Measurements from ENCODE around the gene CCDC172. TPM values are rescaled to one million over a fixed set of nuclear protein-coding genes. Genes with fewer than 3 reads are reported as not detected.

CCDC172 gene
- total RNA-seq, 1 experiment from 2014 or later = not detected

DNA sequence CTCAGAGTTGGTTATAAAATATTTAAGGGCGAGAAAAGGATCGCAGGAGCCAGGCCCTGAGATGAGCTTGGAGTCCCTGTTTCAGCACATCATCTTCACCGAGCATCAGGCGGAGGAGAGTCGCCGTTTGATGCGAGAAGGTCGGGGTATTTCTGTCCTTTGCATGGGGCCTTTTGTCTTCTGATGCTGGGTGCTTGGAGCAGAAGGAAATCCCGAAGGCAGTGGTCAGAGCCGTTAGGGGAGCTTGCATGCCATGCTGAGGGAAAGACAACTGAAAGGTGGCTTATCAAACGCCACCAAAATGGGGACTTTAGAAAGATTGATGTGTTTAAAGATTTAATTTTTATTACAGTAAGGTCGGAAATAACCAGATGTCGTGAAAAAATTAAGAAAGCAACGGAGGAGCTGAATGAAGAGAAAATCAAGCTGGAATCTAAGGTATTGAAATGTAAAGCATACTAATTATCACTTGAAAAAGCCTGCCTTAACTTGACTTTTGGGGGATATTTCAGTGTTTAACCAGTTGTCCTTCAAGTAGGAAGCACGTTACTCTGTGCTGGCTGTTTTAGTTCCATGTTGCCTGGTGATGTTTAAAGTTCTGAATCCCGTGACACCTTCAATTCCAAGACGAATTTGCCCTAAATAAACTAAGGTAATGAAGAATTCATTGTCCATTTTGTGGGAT, 845 bp downstream of the CCDC172 start:
- H3K9me2 ChIP-seq (ENCODE audit: insufficient read depth) = no peaks in the 10 kb centered on the region
- no peaks in the 10 kb centered on the region for H3K79me2 ChIP-seq (ENCODE audit: low read depth)
- no peaks in the 10 kb centered on the region for H4K20me1 ChIP-seq (ENCODE audit: insufficient read depth)
- no peaks in the 10 kb centered on the region for H3K36me3 ChIP-seq (ENCODE audit: low read depth)
- TF ChIP-seq EZH2 (IDR thresholded peaks at IDR 0.05; ENCODE audit: low read depth) (no peak), CTCF (conservative IDR thresholded peaks at IDR 0.05) (no peak)
- no peaks in the 10 kb centered on the region for H3K4me1 ChIP-seq (replicated peaks; ENCODE audit: insufficient read depth)
- no peak overlapping the region for H3K27ac ChIP-seq
- 0 out of 2 replicates have a peak, but pooled peaks cover 7% of the 10 kb centered on the region for H3K27me3 ChIP-seq (ENCODE audit: insufficient read depth, low read depth)
- H3K9me3 ChIP-seq (ENCODE audit: insufficient read depth, low read depth) = no peaks in the 10 kb centered on the region
- no TSS peak for BruUV-seq (replicated peaks)
- no peak overlapping the region for H2AFZ ChIP-seq
- no peaks in the 10 kb centered on the region for H3F3A ChIP-seq (ENCODE audit: insufficient read depth, low read depth)
- ChIA-PET CTCF (no interaction called here), POLR2A (ENCODE audit: unreplicated experiment) (no interaction called here)
- intact Hi-C loops (cut with micrococcal nuclease; ENCODE audit: unreplicated experiment) = no loop called here
- H3K4me2 ChIP-seq = no peak overlapping the region
- no peak overlapping the region for H3K4me3 ChIP-seq
- DNase-seq = no peak

- Histone ChIP-seq H3K4me2 (no peak overlapping the region), H3K79me2 (ENCODE audit: low read depth) (no peaks in the 10 kb centered on the region), H3K27ac (no peak overlapping the region), H3K9me3 (ENCODE audit: insufficient read depth, low read depth) (no peaks in the 10 kb centered on the region), H3K4me1 (replicated peaks; ENCODE audit: insufficient read depth) (no peaks in the 10 kb centered on the region), H3K27me3 (ENCODE audit: insufficient read depth, low read depth) (0 out of 2 replicates have a peak, but pooled peaks cover 7% of the 10 kb centered on the region), H3K9me2 (ENCODE audit: insufficient read depth) (no peaks in the 10 kb centered on the region), H3K36me3 (ENCODE audit: low read depth) (no peaks in the 10 kb centered on the region), H3K4me3 (no peak overlapping the region), H4K20me1 (ENCODE audit: insufficient read depth) (no peaks in the 10 kb centered on the region), H2AFZ (no peak overlapping the region), H3F3A (ENCODE audit: insufficient read depth, low read depth) (no peaks in the 10 kb centered on the region)
- DNase-seq = no peak
- ChIA-PET POLR2A (ENCODE audit: unreplicated experiment) (no interaction called here), CTCF (interaction anchor here (0.6 kb wide), 1 partner anchor 894 kb away, joined by 4 read pairs; no protein-coding TSS in a partner anchor)
- intact Hi-C loops (cut with micrococcal nuclease; ENCODE audit: unreplicated experiment) = no loop called here
- no TSS peak for BruUV-seq (replicated peaks)
- TF ChIP-seq CTCF (conservative IDR thresholded peaks at IDR 0.05) = no peak
- no peak for TF ChIP-seq EZH2 (IDR thresholded peaks at IDR 0.05; ENCODE audit: low read depth)
Observed at GRCh38 chr10:116325987-116326386, 1.7 kb downstream of the CCDC172 start.

- no peak for DNase-seq
- H3K4me2 ChIP-seq = no peak overlapping the region
- no peaks in the 10 kb centered on the region for H3K79me2 ChIP-seq (ENCODE audit: low read depth)
- no peaks in the 10 kb centered on the region for H3K4me1 ChIP-seq (replicated peaks; ENCODE audit: insufficient read depth)
- no peaks in the 10 kb centered on the region for H3K9me2 ChIP-seq (ENCODE audit: insufficient read depth)
- intact Hi-C loops (cut with micrococcal nuclease; ENCODE audit: unreplicated experiment) = no loop called here
- CTCF ChIA-PET = no interaction called here
- H4K20me1 ChIP-seq (ENCODE audit: insufficient read depth) = no peaks in the 10 kb centered on the region
- no peak overlapping the region for H3K27ac ChIP-seq
- no peak overlapping the region for H3K4me3 ChIP-seq
- TF ChIP-seq EZH2 (IDR thresholded peaks at IDR 0.05; ENCODE audit: low read depth) (no peak), CTCF (conservative IDR thresholded peaks at IDR 0.05) (no peak)
- no TSS peak for BruUV-seq (replicated peaks)
- POLR2A ChIA-PET (ENCODE audit: unreplicated experiment) = no interaction called here
- no peaks in the 10 kb centered on the region for H3K9me3 ChIP-seq (ENCODE audit: insufficient read depth, low read depth)
- no peak overlapping the region for H2AFZ ChIP-seq
- H3K27me3 ChIP-seq (ENCODE audit: insufficient read depth, low read depth) = 0 out of 2 replicates have a peak, but pooled peaks cover 4% of the 10 kb centered on the region
- H3K36me3 ChIP-seq (ENCODE audit: low read depth) = no peaks in the 10 kb centered on the region
- no peaks in the 10 kb centered on the region for H3F3A ChIP-seq (ENCODE audit: insufficient read depth, low read depth)
Observed at GRCh38 chr10:116329153-116329552, 4.9 kb downstream of the CCDC172 start.

All from PC-9 (cell line).